ENCODE results near the gene PLXNA4.

Gene PLXNA4

GRCh38 chr7:132562690-132563089 lies 13.6 kb downstream of the PLXNA4 start:
- no peak overlapping the region for H3K4me3 ChIP-seq (ENCODE audit: low read depth, low read length)
- TF ChIP-seq, protein P1, sequence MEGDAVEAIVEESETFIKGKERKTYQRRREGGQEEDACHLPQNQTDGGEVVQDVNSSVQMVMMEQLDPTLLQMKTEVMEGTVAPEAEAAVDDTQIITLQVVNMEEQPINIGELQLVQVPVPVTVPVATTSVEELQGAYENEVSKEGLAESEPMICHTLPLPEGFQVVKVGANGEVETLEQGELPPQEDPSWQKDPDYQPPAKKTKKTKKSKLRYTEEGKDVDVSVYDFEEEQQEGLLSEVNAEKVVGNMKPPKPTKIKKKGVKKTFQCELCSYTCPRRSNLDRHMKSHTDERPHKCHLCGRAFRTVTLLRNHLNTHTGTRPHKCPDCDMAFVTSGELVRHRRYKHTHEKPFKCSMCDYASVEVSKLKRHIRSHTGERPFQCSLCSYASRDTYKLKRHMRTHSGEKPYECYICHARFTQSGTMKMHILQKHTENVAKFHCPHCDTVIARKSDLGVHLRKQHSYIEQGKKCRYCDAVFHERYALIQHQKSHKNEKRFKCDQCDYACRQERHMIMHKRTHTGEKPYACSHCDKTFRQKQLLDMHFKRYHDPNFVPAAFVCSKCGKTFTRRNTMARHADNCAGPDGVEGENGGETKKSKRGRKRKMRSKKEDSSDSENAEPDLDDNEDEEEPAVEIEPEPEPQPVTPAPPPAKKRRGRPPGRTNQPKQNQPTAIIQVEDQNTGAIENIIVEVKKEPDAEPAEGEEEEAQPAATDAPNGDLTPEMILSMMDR (IDR thresholded peaks at IDR 0.05; ENCODE audit: low read depth, low read length) = no peak

DNA sequence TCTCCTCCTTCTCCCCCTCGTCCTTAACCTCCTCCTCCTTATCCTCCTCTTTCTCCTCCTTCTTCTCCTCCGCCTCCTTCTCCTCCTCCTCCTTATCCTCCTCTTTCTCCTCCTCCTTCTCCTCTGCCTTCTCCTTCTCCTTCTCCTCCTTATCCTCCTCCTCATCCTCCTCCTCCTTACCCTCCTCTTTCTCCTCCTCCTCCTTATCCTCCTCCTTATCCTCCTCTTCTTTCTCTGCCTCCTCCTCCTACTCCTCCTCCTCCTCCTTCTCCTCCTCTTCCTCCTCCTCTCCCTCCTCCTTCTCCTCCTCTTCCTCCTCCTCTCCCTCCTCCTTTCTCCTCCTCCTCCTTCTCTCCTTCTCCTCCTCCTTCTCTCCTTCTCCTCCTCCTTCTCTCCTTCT lies 14.5 kb downstream of the PLXNA4 start:
- H3K4me3 ChIP-seq (ENCODE audit: low read depth, low read length) = no peak overlapping the region
- TF ChIP-seq, protein P1 (IDR thresholded peaks at IDR 0.05; ENCODE audit: low read depth, low read length) = no peak

DNA sequence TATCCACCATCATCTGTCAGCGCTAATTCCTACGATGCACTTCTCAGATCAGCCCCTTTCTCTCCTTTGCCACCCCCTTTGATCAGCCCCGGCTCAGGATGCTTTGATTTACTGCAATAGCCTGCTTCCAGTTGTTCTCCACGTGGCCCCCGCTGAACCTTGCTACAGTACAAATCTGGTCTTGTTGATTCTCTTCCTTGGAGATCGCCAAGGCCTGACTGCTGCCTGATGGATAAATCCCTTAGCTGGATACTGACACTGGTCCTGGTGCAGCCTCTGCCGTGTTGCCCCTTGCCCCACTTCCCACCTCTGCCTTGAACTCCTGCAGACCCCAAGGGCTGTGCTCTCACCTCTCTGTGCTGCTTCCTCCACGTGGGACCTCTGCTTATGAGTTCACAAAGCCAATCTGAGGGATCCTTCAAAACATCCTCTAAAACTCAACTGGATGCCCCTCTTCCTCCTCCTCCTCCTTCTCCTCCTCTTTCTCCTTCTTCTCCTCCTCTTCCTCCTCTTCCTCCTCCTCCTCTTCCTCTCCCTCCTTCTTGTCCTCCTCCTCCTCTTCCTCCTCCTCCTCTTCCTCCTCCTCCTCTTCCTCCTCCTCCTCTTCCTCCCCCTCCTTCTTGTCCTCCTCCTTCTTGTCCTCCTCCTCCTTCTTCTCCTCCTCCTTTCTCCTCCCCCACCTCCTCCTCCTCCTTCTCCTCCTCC lies 15.3 kb downstream of the PLXNA4 start:
- TF ChIP-seq, protein P1 (IDR thresholded peaks at IDR 0.05; ENCODE audit: low read depth, low read length) = no peak
- no peak overlapping the region for H3K4me3 ChIP-seq (ENCODE audit: low read depth, low read length)

DNA sequence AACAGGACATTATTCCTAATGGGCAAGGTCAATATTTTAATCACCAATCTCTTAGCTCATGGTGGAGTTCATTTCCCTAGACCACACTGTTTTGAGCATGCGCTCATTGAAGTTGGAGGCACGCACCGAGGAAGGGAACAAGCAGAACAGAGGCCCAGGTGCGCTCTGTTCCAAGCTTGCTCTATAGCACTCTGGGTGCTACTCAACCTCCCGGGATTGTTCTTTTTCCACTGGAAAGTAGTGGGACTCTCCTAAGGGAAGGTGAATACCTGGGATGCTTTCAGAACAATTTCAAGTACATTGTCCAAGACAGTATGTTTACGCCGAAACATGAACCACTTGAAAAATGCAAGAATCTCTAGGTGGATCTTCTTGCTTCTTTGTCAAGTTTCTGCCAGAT lies 16.2 kb downstream of the PLXNA4 start:
- TF ChIP-seq, protein P1 (IDR thresholded peaks at IDR 0.05; ENCODE audit: low read depth, low read length) = no peak
- no peak overlapping the region for H3K4me3 ChIP-seq (ENCODE audit: low read depth, low read length)

DNA sequence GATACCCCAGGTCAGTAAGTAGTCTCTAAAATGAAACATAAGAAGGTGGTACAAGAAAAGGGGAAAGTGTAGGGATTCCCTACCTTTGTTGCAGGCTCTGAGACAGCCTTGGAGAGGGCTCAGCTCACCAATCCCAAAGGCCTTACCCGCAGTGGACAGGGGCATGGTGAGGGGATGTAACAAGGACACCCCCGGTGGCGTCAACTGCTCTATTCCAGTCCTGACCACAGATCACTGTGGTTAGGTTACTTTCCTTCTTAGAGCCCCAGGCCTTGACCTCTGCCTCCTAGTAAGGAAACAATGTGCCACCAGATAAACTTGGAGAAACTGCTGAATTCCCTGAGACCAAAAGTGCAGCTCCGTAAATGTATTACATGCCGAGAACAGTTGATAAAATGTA lies 17.5 kb downstream of the PLXNA4 start:
- H3K4me3 ChIP-seq (ENCODE audit: low read depth, low read length) = no peak overlapping the region
- TF ChIP-seq, protein P1 (IDR thresholded peaks at IDR 0.05; ENCODE audit: low read depth, low read length) = no peak

- no peak overlapping the region for H3K4me3 ChIP-seq (ENCODE audit: low read depth, low read length)
- TF ChIP-seq, protein P1 (IDR thresholded peaks at IDR 0.05; ENCODE audit: low read depth, low read length) = 0 out of 2 replicates have a peak, but pooled peaks have one; percentile 26
Observed at GRCh38 chr7:132557489-132558044, 18.7 kb downstream of the PLXNA4 start.

GRCh38 chr7:132554446-132554845 lies 21.8 kb downstream of the PLXNA4 start:
- H3K4me3 ChIP-seq (ENCODE audit: low read depth, low read length) = no peak overlapping the region
- TF ChIP-seq, protein P1 (IDR thresholded peaks at IDR 0.05; ENCODE audit: low read depth, low read length) = no peak

Data from WI38 (cell line).